Head of caudate nucleus (tissue), 42 donors: ENCODE data around the gene EFHD1.
A peak's percentile ranks its signal among the peaks of the same experiment; 100 is the strongest.
"Not testable (repeated sequence)": the region's sequence is repeated elsewhere in the genome, so short reads cannot be mapped to it uniquely, and the experiment has no call there.

Experiments
- DNase-seq, 42 donors: peaks; one replicate each; pipeline versions ENCODE4 v3.0.0 to v3.0.0-alpha.2; 2020 to 2021; ENCODE audit warnings: mixed read lengths in 7 of 42
- intact Hi-C: fragments of 100-400 bp; cut with DNase I; formaldehyde crosslinking; loops from one replicate; pipeline ENCODE4 v1.15.0; 2022

EFHD1 gene

DNA sequence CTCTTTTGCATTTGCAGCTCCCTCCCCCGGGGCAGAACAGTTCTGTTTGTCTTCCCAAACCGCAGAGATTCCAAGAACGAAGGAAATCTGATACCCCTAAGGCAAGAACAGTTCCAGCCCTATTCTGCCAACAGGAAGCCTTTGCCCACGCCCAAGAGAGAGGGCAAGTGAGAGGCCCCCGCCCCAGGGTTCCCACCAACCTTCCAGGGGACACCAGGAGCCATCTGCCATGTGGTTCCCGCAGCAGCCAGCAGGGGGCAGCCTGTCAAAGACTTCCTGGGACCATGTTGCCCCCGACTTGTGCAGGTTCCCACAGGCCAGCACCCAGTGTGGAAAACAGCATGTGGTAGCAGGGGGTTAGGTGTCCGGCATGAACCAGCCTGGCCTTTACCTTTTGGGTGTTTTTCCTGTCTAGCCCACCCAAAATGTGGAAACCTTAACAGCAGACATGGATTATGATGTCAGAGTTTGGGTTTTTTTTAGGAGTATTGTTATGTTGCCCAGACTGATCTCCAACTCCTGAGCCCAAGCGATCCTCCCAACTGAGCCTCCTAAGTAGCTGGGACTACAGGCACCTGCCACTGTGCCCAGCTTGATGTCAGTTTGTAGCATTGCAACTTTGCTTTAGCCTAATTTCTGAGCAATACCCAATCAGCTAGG, 21.7 kb upstream of the EFHD1 start:
- peak in 41 of 42 donors; percentile 42 to 94 (median 79) for DNase-seq
- intact Hi-C loops: no loop called here

GRCh38 chr2:232613538-232614134, 19.8 kb upstream of the EFHD1 start:
- intact Hi-C loops: no loop called here
- DNase-seq: no peak

DNA sequence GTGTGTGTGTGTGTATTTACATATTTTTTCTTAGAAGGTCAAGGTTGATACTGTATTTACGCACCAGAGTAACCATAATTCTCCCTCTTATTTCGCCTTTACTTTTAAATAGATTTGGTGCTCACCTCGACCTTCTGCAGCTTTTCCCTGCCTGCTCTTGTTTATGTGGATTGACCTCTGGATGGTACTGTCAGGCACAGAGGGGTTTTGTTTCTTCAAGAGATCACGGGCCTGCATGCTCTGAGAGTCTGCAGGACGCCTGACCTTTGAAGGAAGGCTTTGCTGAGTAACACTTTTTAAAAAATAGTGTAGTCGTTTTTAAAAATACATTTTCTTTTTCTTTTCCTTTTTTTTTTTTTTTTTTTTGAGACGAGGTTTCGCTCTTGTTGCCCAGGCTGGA, 18.1 kb upstream of the EFHD1 start:
- intact Hi-C loops: no loop called here
- DNase-seq: peak in 1 of 42 donors; percentile 30

DNA sequence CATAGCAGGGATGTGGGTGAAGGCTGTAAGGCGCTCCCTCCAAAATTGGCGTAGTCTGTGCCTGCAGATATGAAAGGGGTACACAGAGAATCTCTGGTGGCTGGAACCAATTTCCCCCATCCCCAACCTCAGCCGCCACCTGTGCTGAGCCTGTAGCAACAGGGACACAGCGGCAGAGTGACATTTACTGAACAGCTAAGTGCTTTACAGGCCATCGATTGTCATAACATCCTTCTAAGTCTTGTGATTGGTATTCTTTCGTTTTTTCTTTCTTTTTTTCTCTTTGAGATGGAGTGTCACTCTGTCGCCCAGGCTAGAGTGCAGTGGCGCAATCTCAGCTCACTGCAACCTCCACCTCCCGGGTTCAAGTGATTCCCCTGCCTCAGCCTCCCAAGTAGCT, 12.2 kb upstream of the EFHD1 start:
- intact Hi-C loops: no loop called here
- no peak for DNase-seq

- intact Hi-C loops: no loop called here
- no peak for DNase-seq
Measured at GRCh38 chr2:232622563-232622962, 10.8 kb upstream of the EFHD1 start.

- DNase-seq: no peak
- intact Hi-C loops: no loop called here
Measured at GRCh38 chr2:232623768-232624765, 9.3 kb upstream of the EFHD1 start.

- peak in 3 of 42 donors; percentile 30 to 60 (median 38) for DNase-seq
- intact Hi-C loops: no loop called here
Measured at GRCh38 chr2:232626584-232626983, 6.8 kb upstream of the EFHD1 start.

GRCh38 chr2:232628466-232629128, 4.8 kb upstream of the EFHD1 start:
- intact Hi-C loops: no loop called here
- peak; percentile 40 to 95 (median 85) for DNase-seq

GRCh38 chr2:232629129-232629475, 4.3 kb upstream of the EFHD1 start:
- intact Hi-C loops: no loop called here
- DNase-seq: no peak

DNA sequence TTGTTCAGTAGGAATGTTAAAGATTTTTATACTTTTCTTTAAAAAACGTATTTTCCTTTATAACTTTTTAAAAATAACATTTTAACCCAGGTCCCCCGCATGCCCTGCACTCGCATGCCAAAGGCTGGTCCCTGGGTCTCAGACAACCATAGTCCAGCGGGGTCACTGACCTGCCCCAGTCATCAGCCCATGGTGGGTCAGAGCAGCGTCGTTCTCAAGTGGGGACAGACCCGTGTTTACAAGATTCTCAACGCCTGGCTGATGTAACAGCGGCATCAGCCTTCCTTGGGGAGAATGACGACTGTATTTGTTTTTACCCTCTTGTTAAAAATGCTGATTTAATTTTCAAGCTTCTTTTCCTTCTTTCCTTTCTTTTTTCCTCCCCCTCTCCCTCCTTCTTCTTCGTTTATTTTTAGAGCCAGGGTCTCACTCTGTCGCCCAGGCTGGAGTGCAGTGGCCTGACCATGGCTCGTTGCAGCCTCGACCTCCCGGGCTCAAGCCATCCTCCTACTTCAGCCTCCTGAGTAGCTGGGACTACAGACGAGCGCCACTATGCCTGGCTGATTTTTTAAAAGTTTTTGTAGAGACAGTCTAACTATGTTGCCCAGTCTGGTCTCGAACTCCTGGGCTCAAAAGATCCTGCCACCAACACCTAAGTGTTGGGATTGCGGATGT, 1.0 kb upstream of the EFHD1 start:
- DNase-seq: peak in 4 of 42 donors; percentile 24 to 49 (median 30)
- intact Hi-C loops: loop anchor here (10.0 kb wide), 1 partner anchor 62 kb away; the partner anchor contains the start of gene GIGYF2

DNA sequence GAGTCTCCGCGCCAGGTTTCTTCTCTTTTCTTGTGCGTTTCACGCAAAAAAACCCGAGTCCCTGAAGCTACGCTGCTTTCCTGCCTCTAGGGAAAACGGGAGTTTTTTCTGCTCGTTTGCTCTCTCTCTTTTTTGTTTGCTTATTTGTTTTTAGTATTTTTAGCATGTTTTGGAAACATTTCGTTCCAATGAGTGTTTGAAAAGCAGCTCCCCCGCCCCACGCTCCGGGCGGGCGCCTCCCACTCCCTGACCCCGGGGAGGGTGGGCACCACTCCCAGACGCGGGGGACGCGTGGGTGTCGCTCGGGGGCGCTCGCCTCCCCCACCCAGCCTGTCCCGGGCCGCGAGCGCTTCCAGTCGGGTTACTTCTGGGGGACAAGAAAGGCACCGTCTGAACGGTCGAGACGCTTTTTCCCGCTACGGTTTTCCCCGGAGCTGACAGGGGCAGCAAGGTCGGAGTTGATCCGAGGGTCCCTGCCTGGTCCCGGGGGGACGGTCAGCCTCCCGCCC, 446 bp upstream of the EFHD1 start:
- intact Hi-C loops: loop anchor here (10.0 kb wide), 1 partner anchor 62 kb away; the partner anchor contains the start of gene GIGYF2
- peak; percentile 46 to 94 (median 82) for DNase-seq

GRCh38 chr2:232634206-232635150, 1.1 kb downstream of the EFHD1 start:
- intact Hi-C loops: loop anchor here (10.0 kb wide), 1 partner anchor 60 kb away; the partner anchor contains the start of gene GIGYF2
- peak in 12 of 42 donors; percentile 17 to 69 (median 41) for DNase-seq

DNA sequence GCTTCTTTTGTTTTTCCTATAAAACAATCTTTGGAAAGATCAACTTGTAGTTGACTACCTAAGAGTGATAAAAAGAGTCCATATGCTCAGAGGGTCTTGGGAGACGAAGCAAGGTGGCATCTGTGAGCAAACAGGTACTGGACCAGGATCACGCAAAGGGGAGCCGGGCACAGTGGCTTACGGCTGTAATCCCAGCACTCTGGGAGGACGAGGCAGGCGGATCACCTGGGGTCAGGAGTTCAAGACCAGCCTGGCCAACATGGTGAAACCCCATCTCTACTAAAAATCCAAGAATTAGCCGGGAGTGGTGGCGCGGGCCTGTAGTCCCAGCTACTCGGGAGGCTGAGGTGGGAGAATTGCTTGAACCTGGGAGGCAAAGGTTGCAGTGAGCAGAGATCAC, 2.0 kb downstream of the EFHD1 start:
- DNase-seq: not testable (repeated sequence)
- intact Hi-C loops: loop anchor here (10.0 kb wide), 1 partner anchor 59 kb away; the partner anchor contains the start of gene GIGYF2

DNA sequence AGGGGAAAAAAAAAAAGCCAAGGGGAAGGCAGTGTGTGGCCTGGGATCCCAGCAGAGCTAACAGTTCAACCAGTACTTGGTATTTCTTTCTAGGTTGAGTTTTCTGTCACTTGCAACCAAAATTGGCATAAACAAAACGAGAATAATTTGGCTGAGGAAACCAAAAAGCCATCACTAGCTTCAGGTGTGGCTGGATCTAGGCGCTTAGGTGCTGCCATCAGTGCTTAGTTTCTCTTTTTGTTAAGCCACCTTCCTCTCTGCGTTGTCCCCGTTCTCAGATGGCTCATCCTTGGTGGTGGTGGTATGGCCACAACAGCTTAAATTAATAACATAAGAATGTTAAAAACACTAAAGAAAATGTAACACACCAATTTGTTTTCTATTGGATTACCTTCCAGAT, 2.4 kb downstream of the EFHD1 start:
- no peak for DNase-seq
- intact Hi-C loops: loop anchor here (10.0 kb wide), 1 partner anchor 59 kb away; the partner anchor contains the start of gene GIGYF2

GRCh38 chr2:232636788-232637420, 3.5 kb downstream of the EFHD1 start:
- intact Hi-C loops: loop anchor here (10.0 kb wide), 1 partner anchor 58 kb away; the partner anchor contains the start of gene GIGYF2
- no peak for DNase-seq

GRCh38 chr2:232637866-232638583, 4.6 kb downstream of the EFHD1 start:
- intact Hi-C loops: loop anchor here (10.0 kb wide), 1 partner anchor 57 kb away; the partner anchor contains the start of gene GIGYF2
- DNase-seq: peak in 5 of 42 donors; percentile 32 to 65 (median 43)
